A673 (cell line): ENCODE data around the gene LAMA3. TPM values are rescaled to one million over a fixed set of nuclear protein-coding genes. Genes with fewer than 3 reads are reported as not detected.

Experiments
- BruUV-seq: library from RNA; stranded (reverse); fragments of 400-500 nt; replicated peaks from 2 replicates; lab custom pipeline; 2021; lab: Mats Ljungman, UMichigan
- CTCF ChIA-PET: fragments of 300-600 bp; sonication (Branson Sonifier 250); formaldehyde crosslinking; loops from one replicate; lab custom pipeline; 2022; ENCODE audit warnings: antibody characterized with exemption; lab: Charles Lee
- POLR2A ChIA-PET: fragments of 300-600 bp; sonication (Branson Sonifier 250); formaldehyde crosslinking; loops from one replicate; lab custom pipeline; 2022; ENCODE audit warnings: antibody characterized with exemption; ENCODE audit not compliant: low non-redundant PET; lab: Charles Lee
- DNase-seq: peaks from one replicate; pipeline ENCODE4 v3.0.0-alpha.2; 2015; ENCODE audit warnings: low spot score
- H3K27ac ChIP-seq: fragments of 200-600 bp; sonication (generic); 2 replicates; pipeline ENCODE4 v1.5.1; 2016; ENCODE audit warnings: mixed run types, low read depth, mild to moderate bottlenecking, mixed read lengths, antibody characterized with exemption, low read length; ENCODE audit not compliant: poor library complexity, severe bottlenecking
- H3K27me3 ChIP-seq: fragments of 200-600 bp; sonication (generic); replicated peaks from 2 replicates; pipeline ENCODE4 v1.6.1; 2017; ENCODE audit warnings: mixed run types, low read depth, mild to moderate bottlenecking, mixed read lengths, antibody characterized with exemption, low read length; ENCODE audit not compliant: insufficient read depth, poor library complexity
- H3K36me3 ChIP-seq: fragments of 200-600 bp; sonication (generic); 2 replicates; pipeline ENCODE4 v1.6.1; 2016; ENCODE audit warnings: mixed run types, mild to moderate bottlenecking, mixed read lengths, antibody characterized with exemption, low read length; ENCODE audit not compliant: insufficient read depth, poor library complexity, severe bottlenecking
- H3K4me1 ChIP-seq: fragments of 200-600 bp; sonication (generic); 2 replicates; pipeline ENCODE4 v1.6.1; 2017; ENCODE audit warnings: mixed run types, mild to moderate bottlenecking, mixed read lengths, antibody characterized with exemption, low read length; ENCODE audit not compliant: insufficient read depth, poor library complexity, severe bottlenecking
- H3K4me3 ChIP-seq: fragments of 200-600 bp; sonication (generic); 2 replicates; pipeline ENCODE4 v1.5.1; 2016; ENCODE audit warnings: low read depth, mixed run types, mild to moderate bottlenecking, mixed read lengths, low read length; ENCODE audit not compliant: poor library complexity, severe bottlenecking
- H3K9me3 ChIP-seq: fragments of 200-600 bp; sonication (generic); 2 replicates; pipeline ENCODE4 v1.6.1; 2016; ENCODE audit warnings: mixed run types, low read depth, mild to moderate bottlenecking, mixed read lengths, antibody characterized with exemption, low read length; ENCODE audit not compliant: poor library complexity, severe bottlenecking
- EZH2 ChIP-seq: fragments of 200-600 bp; sonication (generic); IDR thresholded peaks from 2 replicates; pipeline ENCODE4 v1.6.1; 2017; ENCODE audit warnings: borderline replicate concordance, low read depth, mild to moderate bottlenecking, mixed read lengths, antibody characterized with exemption, low read length; ENCODE audit not compliant: poor library complexity, severe bottlenecking
- intact Hi-C: fragments of 100-400 bp; cut with micrococcal nuclease; formaldehyde crosslinking; loops from one replicate; pipeline ENCODE4 v1.10.0; 2022; ENCODE audit not compliant: unreplicated experiment
- total RNA-seq: library from RNA; stranded (reverse); gene quantifications from 2 replicates; pipeline ENCODE4 v1.2.3, GENCODE V29; 2021
- TF ChIP-seq, protein P1 (sequence below): fragments of 300-800, 200-600 bp; sonication (generic); conservative IDR thresholded peaks from 2 replicates; pipeline ENCODE4 v1.5.1; 2017; ENCODE audit warnings: low read depth, mild to moderate bottlenecking, antibody characterized with exemption, low read length, moderate library complexity, mixed read lengths

The LAMA3 gene
- total RNA-seq, 1 experiment from 2014 or later, result 2.7 TPM

DNA sequence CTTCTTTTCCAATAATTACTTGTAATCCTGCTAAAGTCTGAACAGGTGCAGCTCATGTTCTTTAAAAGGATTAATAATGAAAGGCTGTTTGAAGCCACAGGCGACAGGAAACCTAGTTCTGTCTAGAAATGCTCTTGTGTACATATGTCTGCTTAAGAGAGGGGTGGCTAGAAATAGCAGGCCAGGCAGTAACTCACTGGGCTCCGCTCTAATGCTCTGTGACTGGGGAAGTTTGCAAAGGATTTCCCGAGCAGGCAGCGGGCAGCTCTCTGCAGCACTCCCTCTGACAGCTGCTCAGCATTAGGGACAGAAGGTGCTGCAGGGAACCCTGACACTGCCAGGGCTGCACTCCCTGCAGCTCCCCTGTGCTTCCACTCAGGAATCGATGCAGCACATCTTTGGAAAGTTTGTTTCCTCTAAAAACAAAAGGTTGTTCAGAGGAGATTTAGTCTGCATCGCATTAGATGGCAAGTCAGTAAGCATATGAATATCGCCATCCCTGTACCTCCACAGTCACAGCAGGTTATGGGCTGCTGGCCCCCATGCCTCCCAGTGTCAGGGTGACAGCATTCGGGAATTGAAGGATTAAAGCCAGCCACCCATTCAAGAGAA is 292.2 kb downstream of the LAMA3 start:
- Histone ChIP-seq H3K4me1 (no peaks in the 10 kb centered on the region), H3K9me3 (no peaks in the 10 kb centered on the region), H3K36me3 (no peaks in the 10 kb centered on the region), H3K4me3 (no peak overlapping the region), H3K27ac (no peak overlapping the region), H3K27me3 (no peaks in the 10 kb centered on the region)
- ChIA-PET POLR2A (interaction anchor here (0.6 kb wide), 1 partner anchor 20 kb away, joined by 11 read pairs; no protein-coding TSS in a partner anchor), CTCF (no interaction called here)
- intact Hi-C loops, result no loop called here
- no peak for DNase-seq
- BruUV-seq, result no TSS peak
- TF ChIP-seq, protein P1, sequence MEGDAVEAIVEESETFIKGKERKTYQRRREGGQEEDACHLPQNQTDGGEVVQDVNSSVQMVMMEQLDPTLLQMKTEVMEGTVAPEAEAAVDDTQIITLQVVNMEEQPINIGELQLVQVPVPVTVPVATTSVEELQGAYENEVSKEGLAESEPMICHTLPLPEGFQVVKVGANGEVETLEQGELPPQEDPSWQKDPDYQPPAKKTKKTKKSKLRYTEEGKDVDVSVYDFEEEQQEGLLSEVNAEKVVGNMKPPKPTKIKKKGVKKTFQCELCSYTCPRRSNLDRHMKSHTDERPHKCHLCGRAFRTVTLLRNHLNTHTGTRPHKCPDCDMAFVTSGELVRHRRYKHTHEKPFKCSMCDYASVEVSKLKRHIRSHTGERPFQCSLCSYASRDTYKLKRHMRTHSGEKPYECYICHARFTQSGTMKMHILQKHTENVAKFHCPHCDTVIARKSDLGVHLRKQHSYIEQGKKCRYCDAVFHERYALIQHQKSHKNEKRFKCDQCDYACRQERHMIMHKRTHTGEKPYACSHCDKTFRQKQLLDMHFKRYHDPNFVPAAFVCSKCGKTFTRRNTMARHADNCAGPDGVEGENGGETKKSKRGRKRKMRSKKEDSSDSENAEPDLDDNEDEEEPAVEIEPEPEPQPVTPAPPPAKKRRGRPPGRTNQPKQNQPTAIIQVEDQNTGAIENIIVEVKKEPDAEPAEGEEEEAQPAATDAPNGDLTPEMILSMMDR, result no peak
- no peak for TF ChIP-seq EZH2

DNA sequence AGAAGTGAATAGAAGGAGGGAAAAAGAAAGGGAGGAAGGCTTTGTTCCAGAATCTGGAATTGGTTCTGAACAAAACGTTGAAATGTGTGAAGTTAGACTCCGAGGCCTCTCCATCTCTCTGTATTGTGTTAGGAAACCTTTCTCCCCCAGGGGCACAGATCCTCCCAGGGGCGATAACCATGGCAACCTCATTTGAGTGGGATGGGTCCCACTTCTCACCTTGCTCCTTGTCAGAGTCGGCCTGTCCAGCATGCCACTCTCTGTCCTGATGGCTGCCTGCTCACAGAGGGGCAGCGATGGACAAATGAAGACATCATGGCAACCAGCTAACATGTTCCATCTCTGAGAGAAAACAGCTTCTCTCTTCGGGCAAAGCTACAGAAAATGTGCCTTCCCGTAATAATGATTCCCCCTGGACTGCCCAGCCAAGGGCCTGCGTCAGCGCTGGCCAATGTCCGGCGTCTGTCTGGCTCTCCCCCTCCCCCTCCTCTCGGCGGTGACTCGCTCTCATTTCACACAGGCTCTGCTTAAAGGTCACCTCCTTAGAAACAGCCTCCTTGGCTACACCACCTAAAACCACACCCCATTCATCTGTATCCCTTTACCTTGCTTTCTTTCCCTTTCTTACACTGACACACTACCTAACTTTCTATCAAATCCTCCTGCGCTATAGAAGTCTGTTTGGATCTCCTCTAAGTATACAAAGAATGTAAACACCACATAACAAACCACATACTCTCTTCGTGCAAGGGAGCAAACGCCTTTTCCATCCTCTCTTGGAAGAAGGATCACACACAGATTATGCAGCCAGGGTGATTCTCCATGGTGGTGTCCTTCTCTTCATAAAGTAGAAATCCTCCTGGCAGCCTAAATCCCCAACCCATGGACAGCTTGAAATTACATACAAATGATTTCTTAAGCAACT is 293.2 kb downstream of the LAMA3 start:
- CTCF ChIA-PET, result no interaction called here
- H3K9me3 ChIP-seq, result no peaks in the 10 kb centered on the region

DNA sequence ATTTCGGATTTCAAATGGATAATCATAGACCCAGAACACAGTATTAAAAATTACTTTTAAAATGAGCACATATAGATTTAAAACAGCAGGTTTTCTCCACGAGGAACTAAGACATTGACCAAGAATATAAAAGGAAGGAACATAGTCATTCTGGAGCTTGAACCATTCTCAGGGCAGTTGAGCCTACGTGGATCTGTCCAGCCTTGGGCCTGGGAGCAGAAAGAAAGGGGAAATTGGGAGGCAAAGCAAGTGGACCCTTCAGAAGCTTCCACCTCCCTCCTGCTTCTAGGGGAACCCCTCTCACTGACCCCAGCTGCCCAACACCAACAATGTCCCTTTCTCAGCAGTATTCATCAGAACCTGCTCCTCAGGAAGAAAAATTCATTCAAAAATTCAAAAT is 293.9 kb downstream of the LAMA3 start:
- no peak for DNase-seq
- H3K36me3 ChIP-seq, result no peaks in the 10 kb centered on the region
- BruUV-seq, result no TSS peak
- H3K9me3 ChIP-seq, result no peaks in the 10 kb centered on the region
- H3K4me1 ChIP-seq, result no peaks in the 10 kb centered on the region
- CTCF ChIA-PET, result no interaction called here
- TF ChIP-seq, protein P1, result no peak
- TF ChIP-seq EZH2, result no peak
- intact Hi-C loops, result no loop called here
- H3K4me3 ChIP-seq, result no peak overlapping the region
- H3K27ac ChIP-seq, result no peak overlapping the region
- no peaks in the 10 kb centered on the region for H3K27me3 ChIP-seq
- POLR2A ChIA-PET, result no interaction called here

More for the DNA sequence above, 293.2 kb downstream of the LAMA3 start:
- H3K4me3 ChIP-seq, result no peak overlapping the region
- BruUV-seq, result no TSS peak
- TF ChIP-seq, protein P1, result no peak
- TF ChIP-seq EZH2, result no peak
- H3K27me3 ChIP-seq, result no peaks in the 10 kb centered on the region
- intact Hi-C loops, result no loop called here
- H3K4me1 ChIP-seq, result no peaks in the 10 kb centered on the region
- no peak for DNase-seq
- H3K36me3 ChIP-seq, result no peaks in the 10 kb centered on the region
- H3K27ac ChIP-seq, result no peak overlapping the region
- POLR2A ChIA-PET, result no interaction called here
